Liver (tissue), 9 donors: ENCODE measurements around the gene DIP2C. TPM values are rescaled to one million over a fixed set of nuclear protein-coding genes. Genes with fewer than 3 reads are reported as not detected.

ENCODE experiments used
- DNase-seq: peaks from one replicate; pipeline ENCODE4 v3.0.0-alpha.2; 2017; ENCODE audit warnings: low spot score
- H3K27ac ChIP-seq, 2 donors: one replicate each; pipeline ENCODE4 v1.7.0; 2013; ENCODE audit warnings: inconsistent platforms in 2 of 2, low read length in 2 of 2, control low read depth in 1 of 2, low read depth in 1 of 2, mild to moderate bottlenecking in 1 of 2
- H3K27me3 ChIP-seq, 4 donors: one replicate each; pipeline versions ENCODE4 v1.6.1 to v1.7.0; 2013; ENCODE audit warnings: low read length in 3 of 4, inconsistent platforms in 1 of 4, mild to moderate bottlenecking in 1 of 4, moderate library complexity in 1 of 4; ENCODE audit not compliant: control insufficient read depth in 4 of 4, insufficient read depth in 4 of 4
- H3K36me3 ChIP-seq, 4 donors: one replicate each; pipeline versions ENCODE4 v1.6.1 to v1.7.0; 2013; ENCODE audit warnings: low read length in 3 of 4, mild to moderate bottlenecking in 3 of 4, low read depth in 1 of 4, moderate library complexity in 1 of 4; ENCODE audit not compliant: control insufficient read depth in 4 of 4, insufficient read depth in 3 of 4
- H3K4me1 ChIP-seq, 4 donors: one replicate each; pipeline versions ENCODE4 v1.6.1 to v1.7.0; 2013; ENCODE audit warnings: low read length in 3 of 4, mild to moderate bottlenecking in 3 of 4, moderate library complexity in 1 of 4; ENCODE audit not compliant: control insufficient read depth in 4 of 4, insufficient read depth in 4 of 4
- H3K4me3 ChIP-seq, 3 donors: one replicate each; pipeline versions ENCODE4 v1.6.1 to v1.7.0; 2013; ENCODE audit warnings: low read length in 3 of 3, control low read depth in 1 of 3, low read depth in 1 of 3, mild to moderate bottlenecking in 1 of 3
- H3K9ac ChIP-seq, 2 donors: one replicate each; pipeline ENCODE4 v1.7.0; 2013; ENCODE audit warnings: low read length in 2 of 2, mild to moderate bottlenecking in 2 of 2, moderate library complexity in 2 of 2, control low read depth in 1 of 2, low read depth in 1 of 2
- H3K9me3 ChIP-seq, 4 donors: one replicate each; pipeline versions ENCODE4 v1.6.1 to v1.7.0; 2013; ENCODE audit warnings: low read length in 3 of 4; ENCODE audit not compliant: control insufficient read depth in 4 of 4
- CTCF ChIP-seq: fragments of 150-350 bp; IDR thresholded peaks from 2 replicates; pipeline ENCODE4 v1.5.1; 2017; ENCODE audit warnings: improper control_type of control experiment, low read depth, low read length; ENCODE audit not compliant: missing input control
- EGR1 ChIP-seq, 2 donors: IDR thresholded peaks; 2 replicates each; pipeline ENCODE4 v1.6.1; 2016 to 2018; ENCODE audit warnings: antibody characterized with exemption in 2 of 2, low read depth in 2 of 2
- FOXA1 ChIP-seq: IDR thresholded peaks from 2 replicates; pipeline ENCODE4 v1.6.1; 2016; ENCODE audit warnings: antibody characterized with exemption
- FOXA2 ChIP-seq: IDR thresholded peaks from 2 replicates; pipeline ENCODE4 v1.6.1; 2016; ENCODE audit warnings: antibody characterized with exemption
- GABPA ChIP-seq, 2 donors: IDR thresholded peaks in 1 of 2; conservative IDR thresholded peaks in 1 of 2; 2 replicates each; pipeline ENCODE4 v1.6.1; 2016; ENCODE audit warnings: antibody characterized with exemption in 2 of 2, mild to moderate bottlenecking in 1 of 2, moderate library complexity in 1 of 2
- HNF4A ChIP-seq, 2 donors: conservative IDR thresholded peaks; 2 replicates each; pipeline ENCODE4 v1.6.1; 2016; ENCODE audit warnings: antibody characterized with exemption in 2 of 2, mild to moderate bottlenecking in 2 of 2
- HNF4G ChIP-seq: IDR thresholded peaks from 2 replicates; pipeline ENCODE4 v1.6.1; 2016; ENCODE audit warnings: antibody characterized with exemption
- JUND ChIP-seq, 2 donors: IDR thresholded peaks; 2 replicates each; pipeline ENCODE4 v1.6.1; 2016; ENCODE audit warnings: antibody characterized with exemption in 2 of 2
- NR2F2 ChIP-seq: IDR thresholded peaks from 2 replicates; pipeline ENCODE4 v1.6.1; 2016; ENCODE audit warnings: antibody characterized with exemption
- RAD21 ChIP-seq, 2 donors: IDR thresholded peaks; 2 replicates each; pipeline ENCODE4 v1.6.1; 2016; ENCODE audit warnings: antibody characterized with exemption in 2 of 2, mild to moderate bottlenecking in 2 of 2
- RXRA ChIP-seq, 2 donors: IDR thresholded peaks; 2 replicates each; pipeline ENCODE4 v1.6.1; 2017 to 2018; ENCODE audit warnings: antibody characterized with exemption in 2 of 2, mild to moderate bottlenecking in 1 of 2
- SP1 ChIP-seq: IDR thresholded peaks from 2 replicates; pipeline ENCODE4 v1.6.1; 2018; ENCODE audit warnings: antibody characterized with exemption, mild to moderate bottlenecking
- TAF1 ChIP-seq: conservative IDR thresholded peaks from 2 replicates; pipeline ENCODE4 v1.6.1; 2016; ENCODE audit warnings: antibody characterized with exemption, mild to moderate bottlenecking
- YY1 ChIP-seq: IDR thresholded peaks from 2 replicates; pipeline ENCODE4 v1.6.1; 2016; ENCODE audit warnings: antibody characterized with exemption, mild to moderate bottlenecking
- ZBTB33 ChIP-seq: IDR thresholded peaks from 2 replicates; pipeline ENCODE4 v1.6.1; 2016; ENCODE audit warnings: antibody characterized with exemption
- WGBS: extraction: QIAGEN DNeasy Blood & Tissue Kit; methylation state at CpG from one replicate; pipeline ENCODE4 v1.1.7; 2013; 5-methylcytosine and 5-hydroxymethylcytosine counted together
- polyA plus RNA-seq, 2 donors: library from polyadenylated mRNA; stranded (reverse) in 1 of 2; unstranded in 1 of 2; fragments of 200-250 nt in 1 of 2; fragments of >200 nt in 1 of 2; fragmentation: Nextera tagmentation in 1 of 2; extraction: Ambion mirVana in 1 of 2; gene quantifications; one replicate each; pipeline versions ENCODE4 v1.2.1 to v1.2.3, GENCODE V29; 2013 to 2015
- total RNA-seq, 2 donors: library from RNA; depleted of rRNA; stranded (reverse); fragments of >200 nt; gene quantifications; one replicate each; pipeline ENCODE4 v1.2.3, GENCODE V29; 2014
- TF ChIP-seq, protein P1 (sequence below): IDR thresholded peaks from 2 replicates; pipeline ENCODE4 v1.6.1; 2016; ENCODE audit warnings: antibody characterized with exemption
- donor health status: healthy.
- donor health status: healthy.
- donor health status: healthy.
- donor health status: healthy.
- donor health status: healthy.

DIP2C gene
- total and polyA plus RNA-seq, 4 donors = 4.2 to 12.2 (median 5.7) TPM

- no peak for TF ChIP-seq CTCF
Measured at GRCh38 chr10:686155-686931, 3.1 kb downstream of the DIP2C start (continued).

- Histone ChIP-seq H3K9me3 (no peaks in the 10 kb centered on the region), H3K9ac (no peak overlapping the region), H3K27ac (no peak overlapping the region), H3K4me3 (no peak overlapping the region), H3K4me1 (peaks cover 3 to 18% (median 12%) of the 10 kb centered on the region in 4 donors), H3K36me3 (no peaks in the 10 kb centered on the region), H3K27me3 (no peaks in the 10 kb centered on the region)
- TF ChIP-seq NR2F2 (no peak), JUND (IDR thresholded peaks at IDR 0.05) (no peak), FOXA1 (no peak), CTCF (no peak), YY1 (no peak), RAD21 (IDR thresholded peaks at IDR 0.05) (no peak), HNF4G (no peak), GABPA (IDR thresholded peaks at IDR 0.05 in 1 of 2, conservative IDR thresholded peaks at IDR 0.05 in 1 of 2) (no peak), ZBTB33 (no peak), HNF4A (conservative IDR thresholded peaks at IDR 0.05) (no peak)
- TF ChIP-seq, protein P1, sequence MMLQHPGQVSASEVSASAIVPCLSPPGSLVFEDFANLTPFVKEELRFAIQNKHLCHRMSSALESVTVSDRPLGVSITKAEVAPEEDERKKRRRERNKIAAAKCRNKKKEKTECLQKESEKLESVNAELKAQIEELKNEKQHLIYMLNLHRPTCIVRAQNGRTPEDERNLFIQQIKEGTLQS = no peak
- 81% methylated on average over 7 of the region's 7 CpGs for WGBS
- DNase-seq = no peak
Measured at GRCh38 chr10:685613-686012, 3.9 kb downstream of the DIP2C start.

- Histone ChIP-seq H3K9ac (no peak overlapping the region), H3K4me3 (no peak overlapping the region), H3K36me3 (no peaks in the 10 kb centered on the region), H3K27me3 (no peaks in the 10 kb centered on the region), H3K27ac (no peak overlapping the region), H3K4me1 (peaks cover 3 to 11% (median 9%) of the 10 kb centered on the region in 4 donors), H3K9me3 (no peaks in the 10 kb centered on the region)
- DNase-seq = no peak
- TF ChIP-seq RXRA (IDR thresholded peaks at IDR 0.05) (no peak), TAF1 (no peak), HNF4A (conservative IDR thresholded peaks at IDR 0.05) (no peak), NR2F2 (no peak), SP1 (no peak), ZBTB33 (no peak), FOXA2 (no peak), YY1 (no peak), EGR1 (IDR thresholded peaks at IDR 0.05; ENCODE audit: low read depth in 2 of 2) (no peak), CTCF (no peak), HNF4G (no peak), FOXA1 (no peak)
- TF ChIP-seq, protein P1 = no peak
- WGBS = 89% methylated on average over 23 of the region's 23 CpGs
Measured at GRCh38 chr10:683448-684071, 5.9 kb downstream of the DIP2C start.
